ENCODE measurements around the gene HDLBP.

The HDLBP gene

GRCh38 chr2:241354668-241355658, 39.5 kb upstream of the HDLBP start:
- TF ChIP-seq TAF1 (IDR thresholded peaks at IDR 0.05; ENCODE audit: borderline replicate concordance, low read depth, low read length): no peak
- no peak for TF ChIP-seq POLR2AphosphoS5 (IDR thresholded peaks at IDR 0.05; ENCODE audit: low read depth, low read length)
- no peak for TF ChIP-seq POLR2A (IDR thresholded peaks at IDR 0.05; ENCODE audit: low read depth, low read length)
- no peak for DNase-seq (ENCODE audit: insufficient read length)
- peak; percentile 53 for FAIRE-seq

DNA sequence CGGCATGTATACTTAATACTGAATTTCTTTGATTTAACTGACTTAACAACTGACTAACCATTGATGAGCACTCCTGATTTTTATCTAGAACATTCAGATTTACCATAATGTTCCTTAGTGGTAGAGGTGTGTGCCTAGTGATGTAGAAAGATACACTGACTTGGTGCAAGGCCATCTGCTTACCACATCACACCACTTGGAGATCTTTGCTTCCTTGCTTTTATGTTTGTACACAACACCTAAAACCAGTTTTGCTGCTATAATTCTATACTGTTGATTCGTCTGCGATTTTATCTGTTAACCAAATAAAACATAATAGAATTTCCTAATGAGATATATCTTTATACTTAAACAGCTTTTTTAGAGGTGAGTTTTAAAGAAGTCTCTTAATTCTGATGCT, 36.8 kb upstream of the HDLBP start:
- FAIRE-seq (no peak), DNase-seq (ENCODE audit: insufficient read length) (no peak)
- TF ChIP-seq TAF1 (IDR thresholded peaks at IDR 0.05; ENCODE audit: borderline replicate concordance, low read depth, low read length) (no peak), POLR2A (IDR thresholded peaks at IDR 0.05; ENCODE audit: low read depth, low read length) (no peak), POLR2AphosphoS5 (IDR thresholded peaks at IDR 0.05; ENCODE audit: low read depth, low read length) (no peak)

GRCh38 chr2:241351640-241352031, 36.2 kb upstream of the HDLBP start:
- DNase-seq (ENCODE audit: insufficient read length): no peak
- no peak for FAIRE-seq
- TF ChIP-seq POLR2AphosphoS5 (IDR thresholded peaks at IDR 0.05; ENCODE audit: low read depth, low read length) (no peak), POLR2A (IDR thresholded peaks at IDR 0.05; ENCODE audit: low read depth, low read length) (no peak), TAF1 (IDR thresholded peaks at IDR 0.05; ENCODE audit: borderline replicate concordance, low read depth, low read length) (no peak)

DNA sequence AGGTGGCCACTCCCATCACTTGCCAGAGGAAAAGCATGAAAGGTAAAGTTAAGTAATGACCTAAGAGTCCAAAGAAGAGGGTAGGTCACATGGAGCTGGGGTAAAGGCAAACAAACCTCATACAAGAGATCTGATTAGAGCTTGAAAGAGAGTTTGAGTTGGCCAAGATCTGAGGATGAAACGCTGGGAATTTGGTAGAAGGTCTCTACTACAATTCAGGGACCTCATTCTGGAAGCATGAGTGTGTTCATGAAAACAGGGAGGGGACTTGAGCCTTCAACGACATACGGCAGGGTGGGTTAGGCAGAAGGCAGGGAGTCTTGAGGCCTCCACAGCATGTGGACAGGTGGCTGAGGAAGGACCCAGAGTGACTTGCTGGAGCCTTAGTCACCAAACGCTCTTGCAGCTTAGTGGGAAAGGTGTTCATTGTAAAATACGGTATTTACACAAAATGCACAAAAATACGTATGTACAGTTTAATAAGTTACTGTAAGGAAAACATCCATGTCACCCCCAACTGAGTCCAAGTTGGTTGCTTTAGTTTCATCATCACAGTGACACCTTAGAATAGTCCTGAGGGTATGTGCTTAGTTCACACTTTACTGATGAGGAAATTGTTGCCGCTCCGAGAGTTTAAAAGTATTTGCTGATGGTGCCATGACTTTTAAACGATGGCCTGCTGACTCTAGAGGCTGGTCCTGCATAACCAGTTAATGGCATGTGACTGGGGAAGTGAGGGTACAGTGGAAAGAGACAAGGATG, 35.6 kb upstream of the HDLBP start:
- TF ChIP-seq POLR2A (IDR thresholded peaks at IDR 0.05; ENCODE audit: low read depth, low read length) (no peak), POLR2AphosphoS5 (IDR thresholded peaks at IDR 0.05; ENCODE audit: low read depth, low read length) (0 out of 2 replicates have a peak, but pooled peaks have one; percentile 45), TAF1 (IDR thresholded peaks at IDR 0.05; ENCODE audit: borderline replicate concordance, low read depth, low read length) (no peak)
- FAIRE-seq (no peak), DNase-seq (ENCODE audit: insufficient read length) (no peak)

DNA sequence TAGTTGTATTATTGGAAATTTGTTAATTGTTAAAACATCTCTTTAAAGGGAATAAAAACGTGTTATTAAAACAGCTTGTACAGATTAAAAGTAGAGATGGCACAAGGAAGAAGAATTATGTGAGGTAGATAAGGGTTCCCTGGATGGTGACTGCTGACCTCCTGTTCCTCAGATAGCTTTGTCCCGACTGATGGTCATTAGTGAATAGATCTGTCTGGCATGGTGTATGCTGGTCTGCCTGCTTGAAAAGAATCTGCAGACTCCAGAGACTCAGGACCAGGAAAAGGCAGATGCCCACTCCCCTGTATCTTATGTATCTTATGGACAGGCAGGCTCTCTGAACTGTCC, 35.0 kb upstream of the HDLBP start:
- DNase-seq (ENCODE audit: insufficient read length): no peak
- no peak for TF ChIP-seq POLR2AphosphoS5 (IDR thresholded peaks at IDR 0.05; ENCODE audit: low read depth, low read length)
- no peak for TF ChIP-seq POLR2A (IDR thresholded peaks at IDR 0.05; ENCODE audit: low read depth, low read length)
- TF ChIP-seq TAF1 (IDR thresholded peaks at IDR 0.05; ENCODE audit: borderline replicate concordance, low read depth, low read length): no peak
- no peak for FAIRE-seq

- TF ChIP-seq TAF1 (IDR thresholded peaks at IDR 0.05; ENCODE audit: borderline replicate concordance, low read depth, low read length) (no peak), POLR2AphosphoS5 (IDR thresholded peaks at IDR 0.05; ENCODE audit: low read depth, low read length) (no peak), POLR2A (IDR thresholded peaks at IDR 0.05; ENCODE audit: low read depth, low read length) (no peak)
- DNase-seq (ENCODE audit: insufficient read length): no peak
- FAIRE-seq: no peak
These were observed 34.5 kb upstream of the HDLBP start for GRCh38 chr2:241349941-241350340.

- FAIRE-seq (no peak), DNase-seq (ENCODE audit: insufficient read length) (no peak)
- TF ChIP-seq POLR2A (IDR thresholded peaks at IDR 0.05; ENCODE audit: low read depth, low read length) (no peak), POLR2AphosphoS5 (IDR thresholded peaks at IDR 0.05; ENCODE audit: low read depth, low read length) (no peak), TAF1 (IDR thresholded peaks at IDR 0.05; ENCODE audit: borderline replicate concordance, low read depth, low read length) (no peak)
These were observed 29.6 kb upstream of the HDLBP start for GRCh38 chr2:241344925-241345651.

DNA sequence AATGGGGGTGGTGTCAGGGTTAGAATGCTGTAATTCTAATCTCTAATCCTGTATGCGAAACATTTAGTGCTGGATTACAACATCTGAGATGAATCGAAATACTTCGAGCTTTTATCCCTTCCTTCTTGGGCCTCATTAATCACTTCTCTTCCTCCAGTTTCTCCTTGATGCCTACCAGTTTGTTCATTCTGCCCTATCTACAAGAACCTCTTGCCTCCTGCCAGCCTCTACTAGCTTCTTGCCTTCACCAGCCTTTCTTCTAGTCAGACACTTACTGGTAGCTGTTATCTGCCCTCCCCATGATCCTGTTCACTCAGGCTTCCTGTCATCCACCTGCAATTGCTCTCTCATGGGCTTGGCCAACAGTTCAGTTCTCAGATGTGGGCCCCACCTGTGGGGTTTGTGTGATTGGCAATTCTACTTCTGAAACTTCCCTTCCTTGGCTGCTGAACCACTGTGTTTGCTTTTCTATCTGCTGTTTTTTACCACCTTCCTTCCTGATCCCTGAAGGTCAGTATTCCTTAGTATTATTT, 25.2 kb upstream of the HDLBP start:
- TF ChIP-seq POLR2AphosphoS5 (IDR thresholded peaks at IDR 0.05; ENCODE audit: low read depth, low read length) (no peak), TAF1 (IDR thresholded peaks at IDR 0.05; ENCODE audit: borderline replicate concordance, low read depth, low read length) (no peak), POLR2A (IDR thresholded peaks at IDR 0.05; ENCODE audit: low read depth, low read length) (no peak)
- FAIRE-seq (no peak), DNase-seq (ENCODE audit: insufficient read length) (no peak)

DNA sequence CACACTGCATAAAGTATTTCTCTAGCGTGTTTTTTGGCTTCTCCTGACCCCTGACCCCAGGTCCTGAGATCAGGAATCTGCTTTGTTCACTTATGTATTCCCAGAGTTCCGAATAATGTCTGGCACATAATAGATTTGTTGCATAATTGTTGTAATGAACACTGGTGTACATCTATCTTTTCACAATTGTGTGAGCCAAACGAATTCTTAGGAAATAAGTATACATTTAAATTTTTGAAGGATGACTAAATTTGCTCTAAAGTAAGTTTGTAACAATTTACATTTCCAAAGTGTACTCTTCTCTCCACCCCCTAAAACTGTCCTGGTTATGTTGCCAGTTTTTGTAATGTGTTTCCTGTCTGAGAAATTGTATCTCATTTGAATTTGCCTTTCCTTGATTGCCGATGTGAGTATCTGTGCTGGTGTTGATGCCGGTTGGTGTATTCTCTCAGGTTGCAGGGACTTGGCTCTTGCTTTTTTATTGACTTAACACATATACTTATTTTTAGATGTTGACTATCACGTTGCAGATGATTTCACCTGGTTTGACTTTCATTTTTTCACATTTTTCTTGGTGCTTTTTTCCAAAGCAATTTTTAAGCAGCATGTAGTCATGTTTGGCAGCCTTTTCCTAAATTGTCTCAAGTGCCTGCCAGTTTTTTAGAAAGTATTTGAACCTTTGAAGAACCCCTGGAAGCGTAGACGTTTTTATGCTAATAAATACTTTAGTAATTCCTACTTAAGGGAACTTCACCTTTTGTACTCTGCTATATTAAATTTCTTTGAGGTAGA, 24.6 kb upstream of the HDLBP start:
- FAIRE-seq (no peak), DNase-seq (ENCODE audit: insufficient read length) (no peak)
- no peak for TF ChIP-seq POLR2AphosphoS5 (IDR thresholded peaks at IDR 0.05; ENCODE audit: low read depth, low read length)
- TF ChIP-seq POLR2A (IDR thresholded peaks at IDR 0.05; ENCODE audit: low read depth, low read length): no peak
- TF ChIP-seq TAF1 (IDR thresholded peaks at IDR 0.05; ENCODE audit: borderline replicate concordance, low read depth, low read length): no peak

DNA sequence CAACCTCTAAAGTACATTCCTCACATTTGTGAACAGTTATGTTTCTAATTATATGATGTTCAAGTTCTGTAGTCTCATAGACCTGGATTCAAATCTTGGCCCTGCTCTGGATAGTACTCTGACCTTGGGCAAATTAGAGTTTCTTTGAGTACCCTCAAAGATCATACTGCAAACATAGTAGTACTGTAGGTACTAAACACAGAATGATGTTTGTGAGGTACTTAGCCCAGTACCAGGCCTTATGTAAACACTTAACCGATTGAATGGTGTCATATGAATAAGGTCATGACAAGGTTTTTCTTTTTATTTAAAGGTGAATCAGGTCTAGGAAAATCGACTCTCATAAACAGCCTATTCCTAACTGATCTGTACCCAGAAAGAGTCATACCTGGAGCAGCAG, 19.3 kb upstream of the HDLBP start:
- TF ChIP-seq POLR2A (IDR thresholded peaks at IDR 0.05; ENCODE audit: low read depth, low read length): no peak
- no peak for TF ChIP-seq POLR2AphosphoS5 (IDR thresholded peaks at IDR 0.05; ENCODE audit: low read depth, low read length)
- TF ChIP-seq TAF1 (IDR thresholded peaks at IDR 0.05; ENCODE audit: borderline replicate concordance, low read depth, low read length): no peak
- DNase-seq (ENCODE audit: insufficient read length) (no peak), FAIRE-seq (no peak)

Measured in GM12892 (cell line).